B cell (primary cell): Measurements from ENCODE around the gene DYNLL1. TPM values are rescaled to one million over a fixed set of nuclear protein-coding genes. Genes with fewer than 3 reads are reported as not detected.
"Not testable (repeated sequence)": the region's sequence is repeated elsewhere in the genome, so short reads cannot be mapped to it uniquely, and the experiment has no call there.

Source experiments
- ATAC-seq: fragments of 200-7000 bp; cut with Tn5 transposase; one replicate; pipeline ENCODE4 v1.10.0; 2021; ENCODE audit warnings: low read depth, mild to moderate bottlenecking, moderate number of reproducible peaks, moderate library complexity
- CTCF ChIA-PET: fragments of 350-600 bp; sonication (Branson Sonifier 250); formaldehyde crosslinking; loops from one replicate; lab custom pipeline; 2021; ENCODE audit warnings: antibody characterized with exemption, inconsistent platforms; lab: Charles Lee
- POLR2A ChIA-PET: fragments of 350-600 bp; sonication (Branson Sonifier 250); formaldehyde crosslinking; loops from one replicate; lab custom pipeline; 2021; ENCODE audit warnings: antibody characterized with exemption; lab: Charles Lee
- DNase-seq: peaks from one replicate; pipeline ENCODE4 v3.0.0; 2013
- H2AFZ ChIP-seq: 2 replicates; pipeline ENCODE4 v1.6.1; 2012; ENCODE audit warnings: mild to moderate bottlenecking, low read depth, low read length; ENCODE audit not compliant: insufficient read depth, poor library complexity, severe bottlenecking
- H3K27ac ChIP-seq, 2 donors: 1 replicate in 1 of 2; 2 replicates in 1 of 2; pipeline ENCODE4 v1.5.1; 2012 to 2013; ENCODE audit warnings: low read length in 2 of 2, mild to moderate bottlenecking in 2 of 2, moderate library complexity in 1 of 2
- H3K27me3 ChIP-seq, 4 experiments: fragments of 200-600 bp in 1 of 4; sonication (generic) in 1 of 4; replicated peaks in 1 of 4; 1 replicate in 2 of 4; 2 replicates in 2 of 4; pipeline versions ENCODE4 v1.6.1 to v1.7.0; 2013 to 2016; ENCODE audit warnings: low read length in 3 of 4, mild to moderate bottlenecking in 2 of 4, mixed read lengths in 1 of 4, moderate library complexity in 1 of 4; ENCODE audit not compliant: insufficient read depth in 4 of 4, control insufficient read depth in 3 of 4; ENCODE audit errors: control extremely low read depth in 1 of 4
- H3K36me3 ChIP-seq, 2 experiments: replicated peaks in 1 of 2; 1 replicate in 1 of 2; 2 replicates in 1 of 2; pipeline versions ENCODE4 v1.6.1 to v1.7.1; 2013; ENCODE audit warnings: low read length in 1 of 2; ENCODE audit not compliant: insufficient read depth in 2 of 2, control insufficient read depth in 1 of 2; ENCODE audit errors: control extremely low read depth in 1 of 2, extremely low read depth in 1 of 2
- H3K4me1 ChIP-seq, 2 donors: fragments of 200-600 bp in 1 of 2; sonication (generic) in 1 of 2; 1 replicate in 1 of 2; 2 replicates in 1 of 2; pipeline versions ENCODE4 v1.5.1 to v1.6.1; 2013 to 2017; ENCODE audit warnings: low read length in 2 of 2; ENCODE audit not compliant: control insufficient read depth in 2 of 2, insufficient read depth in 2 of 2
- H3K4me2 ChIP-seq: replicated peaks from 2 replicates; pipeline ENCODE3; 2012; ENCODE audit warnings: mild to moderate bottlenecking, low read depth, low read length; ENCODE audit not compliant: poor library complexity, severe bottlenecking
- H3K4me3 ChIP-seq, 5 experiments: fragments of 200-600 bp in 1 of 5; sonication (generic) in 1 of 5; 1 replicate in 3 of 5; 2 replicates in 2 of 5; pipeline versions ENCODE4 v1.5.1 to v1.7.0; 2011 to 2016; ENCODE audit warnings: low read length in 4 of 5, mild to moderate bottlenecking in 4 of 5, low read depth in 2 of 5, control low read depth in 1 of 5, moderate library complexity in 1 of 5; ENCODE audit not compliant: insufficient read depth in 1 of 5; ENCODE audit errors: control extremely low read depth in 1 of 5, extremely low read depth in 1 of 5
- H3K79me2 ChIP-seq: fragments of 200-600 bp; sonication (generic); one replicate; pipeline ENCODE4 v1.6.0; 2016; ENCODE audit warnings: low read length; ENCODE audit not compliant: control insufficient read depth, insufficient read depth
- H3K9ac ChIP-seq: fragments of 200-600 bp; sonication (generic); 2 replicates; pipeline ENCODE4 v1.6.1; 2017; ENCODE audit warnings: mild to moderate bottlenecking, low read length, moderate library complexity
- H3K9me3 ChIP-seq, 3 donors: one replicate each; pipeline versions ENCODE4 v1.6.1 to v1.7.1; 2013; ENCODE audit warnings: low read length in 2 of 3; ENCODE audit not compliant: control insufficient read depth in 2 of 3, insufficient read depth in 1 of 3; ENCODE audit errors: control extremely low read depth in 1 of 3
- H4K20me1 ChIP-seq: 2 replicates; pipeline ENCODE4 v1.6.0; 2012; ENCODE audit warnings: mild to moderate bottlenecking, low read length; ENCODE audit not compliant: insufficient read depth, control insufficient read depth, poor library complexity, severe bottlenecking
- H3K27ac Mint-ChIP-seq: one replicate; pipeline ENCODE4 v1.8.0; 2021; ENCODE audit warnings: mixed read lengths
- H3K27me3 Mint-ChIP-seq: one replicate; pipeline ENCODE4 v1.8.0; 2021; ENCODE audit warnings: mixed read lengths
- H3K4me1 Mint-ChIP-seq: one replicate; pipeline ENCODE4 v1.8.0; 2021; ENCODE audit warnings: mixed read lengths
- H3K4me3 Mint-ChIP-seq: one replicate; pipeline ENCODE4 v1.8.0; 2021; ENCODE audit warnings: mixed read lengths
- H3K9me3 Mint-ChIP-seq: one replicate; pipeline ENCODE4 v1.8.0; 2022; ENCODE audit warnings: mixed read lengths; ENCODE audit not compliant: insufficient read depth
- EZH2 ChIP-seq: IDR thresholded peaks from 2 replicates; pipeline ENCODE4 v1.6.1; 2012; ENCODE audit warnings: borderline replicate concordance, low read depth, mild to moderate bottlenecking, moderate library complexity, low read length; ENCODE audit not compliant: insufficient read depth, poor library complexity, severe bottlenecking
- WGBS: methylation state at CpG from one replicate; pipeline ENCODE4 v1.1.5; 2013; ENCODE audit warnings: missing lambda C conversion rate; ENCODE audit not compliant: insufficient coverage; 5-methylcytosine and 5-hydroxymethylcytosine counted together
- intact Hi-C: fragments of 100-400 bp; cut with micrococcal nuclease; formaldehyde crosslinking; loops from one replicate; pipeline ENCODE4 v1.10.0; 2022
- polyA plus RNA-seq: library from polyadenylated mRNA; depleted of rRNA; stranded (reverse); fragments of >200 nt; gene quantifications from 2 replicates; pipeline ENCODE4 v1.2.3, GENCODE V29; 2012
- total RNA-seq, 2 donors: library from RNA; stranded (reverse); fragments of 120-200 nt in 1 of 2; gene quantifications; 1 replicate in 1 of 2; 2 replicates in 1 of 2; pipeline versions ENCODE4 v1.2.3 to v1.2.4, GENCODE V29; 2013 to 2022
- TF ChIP-seq, protein P1 (sequence below): fragments of 200-600 bp; IDR thresholded peaks from one replicate; pipeline ENCODE4 v1.8.0; 2022; ENCODE audit warnings: antibody characterized with exemption, mild to moderate bottlenecking

Gene DYNLL1
- total and polyA plus RNA-seq, 2 donors (not counting 1 experiment from before 2014, with no cell fraction given), result 116 to 132 TPM

DNA sequence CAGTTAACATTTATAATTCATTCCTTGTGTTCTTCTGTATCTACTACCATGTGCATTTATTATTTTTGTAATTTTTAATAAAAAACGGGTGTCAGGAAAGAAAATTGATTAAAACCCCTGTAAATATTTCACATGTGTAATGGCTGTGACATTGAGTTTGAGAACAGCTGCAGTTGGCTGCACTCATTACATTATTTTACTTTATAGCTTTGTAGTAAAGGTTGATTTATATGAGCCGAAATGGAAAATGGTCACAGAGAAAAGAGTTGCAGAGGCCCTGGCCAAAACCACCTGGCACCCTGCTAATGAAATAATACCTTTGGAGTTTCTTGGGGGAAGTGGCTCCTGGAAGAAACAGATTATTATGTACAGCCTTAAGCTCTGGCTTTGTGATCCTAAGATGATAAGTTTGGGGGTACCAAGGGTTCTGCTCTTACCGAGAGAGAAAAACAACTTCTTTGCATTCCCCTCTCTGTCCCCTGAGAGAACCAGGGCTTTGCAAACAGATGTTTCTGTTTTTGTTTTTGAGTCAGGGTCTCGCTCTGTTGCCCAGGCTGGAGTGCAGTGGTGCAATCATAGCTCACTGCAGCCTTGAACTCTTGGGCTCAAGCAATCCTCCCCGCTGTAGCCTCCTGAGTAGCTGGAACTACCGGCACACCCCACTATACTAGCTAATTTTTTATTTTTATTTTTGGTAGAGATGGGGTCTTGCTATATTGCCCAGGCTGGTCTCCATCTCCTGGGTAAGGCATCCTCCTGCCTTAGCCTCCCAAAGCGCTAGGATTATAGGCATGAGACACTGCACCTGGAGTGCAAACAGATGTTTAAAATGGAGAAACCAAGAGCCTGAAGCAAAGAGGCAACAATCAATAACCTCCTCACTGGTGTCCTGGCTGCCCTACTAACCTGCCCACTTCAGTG, 9.7 kb upstream of the DYNLL1 start:
- H3K36me3 ChIP-seq, result no peaks in the 10 kb centered on the region
- Mint-ChIP-seq H3K4me1 (peaks cover 3% of the 10 kb centered on the region), H3K27ac (no peak overlapping the region), H3K27me3 (no peaks in the 10 kb centered on the region), H3K4me3 (no peak overlapping the region), H3K9me3 (no peaks in the 10 kb centered on the region)
- no peak for DNase-seq
- H3K4me2 ChIP-seq, result no peak overlapping the region
- intact Hi-C loops, result no loop called here
- ChIA-PET CTCF (no interaction called here), POLR2A (interaction anchor here (0.6 kb wide), 1 partner anchor 26 kb away, joined by 8 read pairs; no protein-coding TSS in a partner anchor)
- ATAC-seq, result no peak
- H3K9ac ChIP-seq, result no peak overlapping the region
- no peaks in the 10 kb centered on the region for H3K27me3 ChIP-seq
- H2AFZ ChIP-seq, result no peak overlapping the region
- no peaks in the 10 kb centered on the region for H3K79me2 ChIP-seq
- WGBS, result 67% methylated on average over 1 of the region's 7 CpGs
- TF ChIP-seq, protein P1, sequence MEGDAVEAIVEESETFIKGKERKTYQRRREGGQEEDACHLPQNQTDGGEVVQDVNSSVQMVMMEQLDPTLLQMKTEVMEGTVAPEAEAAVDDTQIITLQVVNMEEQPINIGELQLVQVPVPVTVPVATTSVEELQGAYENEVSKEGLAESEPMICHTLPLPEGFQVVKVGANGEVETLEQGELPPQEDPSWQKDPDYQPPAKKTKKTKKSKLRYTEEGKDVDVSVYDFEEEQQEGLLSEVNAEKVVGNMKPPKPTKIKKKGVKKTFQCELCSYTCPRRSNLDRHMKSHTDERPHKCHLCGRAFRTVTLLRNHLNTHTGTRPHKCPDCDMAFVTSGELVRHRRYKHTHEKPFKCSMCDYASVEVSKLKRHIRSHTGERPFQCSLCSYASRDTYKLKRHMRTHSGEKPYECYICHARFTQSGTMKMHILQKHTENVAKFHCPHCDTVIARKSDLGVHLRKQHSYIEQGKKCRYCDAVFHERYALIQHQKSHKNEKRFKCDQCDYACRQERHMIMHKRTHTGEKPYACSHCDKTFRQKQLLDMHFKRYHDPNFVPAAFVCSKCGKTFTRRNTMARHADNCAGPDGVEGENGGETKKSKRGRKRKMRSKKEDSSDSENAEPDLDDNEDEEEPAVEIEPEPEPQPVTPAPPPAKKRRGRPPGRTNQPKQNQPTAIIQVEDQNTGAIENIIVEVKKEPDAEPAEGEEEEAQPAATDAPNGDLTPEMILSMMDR, result no peak
- no peak for TF ChIP-seq EZH2
- no peak overlapping the region for H3K4me3 ChIP-seq
- no peaks in the 10 kb centered on the region for H4K20me1 ChIP-seq
- no peaks in the 10 kb centered on the region for H3K4me1 ChIP-seq
- H3K27ac ChIP-seq, result no peak overlapping the region
- H3K9me3 ChIP-seq, result no peaks in the 10 kb centered on the region

GRCh38 chr12:120487552-120487951, 8.4 kb upstream of the DYNLL1 start:
- 80% methylated on average over 5 of the region's 7 CpGs for WGBS
- intact Hi-C loops, H3K79me2 ChIP-seq, H3K4me2 ChIP-seq, H3K9me3 Mint-ChIP-seq, H4K20me1 ChIP-seq, H3K27me3 Mint-ChIP-seq, H3K27ac ChIP-seq, POLR2A ChIA-PET, H3K4me3 ChIP-seq, H3K4me1 ChIP-seq, CTCF ChIA-PET, H3K4me3 Mint-ChIP-seq, ATAC-seq, DNase-seq, H3K9ac ChIP-seq, H3K27ac Mint-ChIP-seq, H3K36me3 ChIP-seq, H2AFZ ChIP-seq, H3K27me3 ChIP-seq, H3K9me3 ChIP-seq, H3K4me1 Mint-ChIP-seq: not testable (repeated sequence)
